GM12872 (cell line): Measurements from ENCODE around the gene PRELID3B.

Source experiments
- CTCF ChIP-seq: IDR thresholded peaks from 3 replicates; pipeline ENCODE4 v1.5.1; 2011; ENCODE audit warnings: low read depth, mild to moderate bottlenecking, low read length, moderate library complexity; ENCODE audit not compliant: insufficient read depth

The PRELID3B gene

GRCh38 chr20:59001068-59001448 is 41.5 kb downstream of the PRELID3B start:
- no peak for TF ChIP-seq CTCF

GRCh38 chr20:59000326-59000725 is 42.3 kb downstream of the PRELID3B start:
- no peak for TF ChIP-seq CTCF

DNA sequence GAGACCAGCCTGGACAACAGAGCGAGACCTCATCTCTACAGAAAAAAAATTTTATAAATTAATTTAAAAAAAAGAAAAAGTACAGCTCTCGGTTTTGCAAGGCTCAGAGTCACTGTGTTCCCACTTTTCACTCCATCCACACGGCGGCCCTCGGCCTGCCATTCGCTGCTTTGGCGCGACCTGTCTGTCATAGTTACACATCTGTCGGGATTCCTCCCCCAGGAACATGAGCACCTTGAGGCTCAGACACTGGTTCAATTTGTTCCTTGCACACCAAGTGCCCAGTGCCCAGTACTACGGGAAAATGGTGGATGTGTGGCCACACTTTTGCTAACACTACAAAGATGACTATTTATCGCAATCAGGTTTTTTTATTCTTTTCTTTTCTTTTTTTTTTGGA is 43.9 kb downstream of the PRELID3B start:
- TF ChIP-seq CTCF, result no peak

DNA sequence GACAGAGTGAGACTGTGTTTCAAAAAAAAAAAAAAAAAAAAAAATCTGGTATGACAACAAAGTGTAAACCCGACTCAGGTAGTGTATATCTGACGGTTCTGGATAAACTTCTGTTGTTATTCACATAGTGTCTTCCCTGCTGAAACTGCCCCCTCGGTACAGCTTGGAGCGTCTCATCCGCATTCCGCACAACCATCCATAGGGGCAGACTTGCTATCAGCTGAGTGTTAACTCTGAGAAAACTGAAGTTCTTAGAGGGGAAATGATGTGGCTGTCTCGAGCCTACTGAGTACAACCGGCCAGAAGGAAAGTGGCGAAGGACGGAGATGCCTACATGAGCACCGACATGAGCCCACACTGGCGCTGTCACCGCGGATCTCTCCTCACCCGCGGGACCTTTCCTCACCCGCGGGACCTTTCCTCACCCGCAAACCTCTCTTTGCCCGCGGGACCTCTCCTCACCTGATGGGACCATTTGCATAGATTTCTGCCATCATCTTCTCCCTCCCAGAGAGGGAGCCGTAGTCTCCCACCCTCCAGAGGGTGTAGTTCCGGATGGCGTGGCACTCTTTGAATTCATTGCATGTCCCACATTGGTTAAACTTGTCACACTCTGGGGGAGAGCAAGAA is 45.3 kb downstream of the PRELID3B start:
- no peak for TF ChIP-seq CTCF

DNA sequence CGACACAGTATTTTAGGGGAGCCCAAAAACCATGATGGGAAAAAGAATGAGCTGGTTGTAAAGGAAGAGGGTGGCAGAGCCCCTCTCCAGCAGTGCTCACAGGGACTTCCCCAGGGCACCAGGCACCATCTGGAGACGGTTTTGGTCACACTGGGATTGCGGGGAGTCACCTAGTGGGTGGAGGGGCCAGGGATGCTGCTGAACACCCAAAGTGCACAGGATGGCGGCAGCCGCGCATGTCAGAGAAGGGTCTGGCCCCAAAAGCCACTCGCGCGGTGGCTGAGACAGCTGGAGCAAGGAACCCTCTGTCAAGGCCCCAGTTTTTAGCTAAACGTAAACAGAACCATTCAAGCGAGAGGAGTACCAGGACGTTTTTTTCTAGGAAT is 46.4 kb downstream of the PRELID3B start:
- no peak for TF ChIP-seq CTCF

GRCh38 chr20:58995461-58996225 is 46.9 kb downstream of the PRELID3B start:
- TF ChIP-seq CTCF, result no peak

DNA sequence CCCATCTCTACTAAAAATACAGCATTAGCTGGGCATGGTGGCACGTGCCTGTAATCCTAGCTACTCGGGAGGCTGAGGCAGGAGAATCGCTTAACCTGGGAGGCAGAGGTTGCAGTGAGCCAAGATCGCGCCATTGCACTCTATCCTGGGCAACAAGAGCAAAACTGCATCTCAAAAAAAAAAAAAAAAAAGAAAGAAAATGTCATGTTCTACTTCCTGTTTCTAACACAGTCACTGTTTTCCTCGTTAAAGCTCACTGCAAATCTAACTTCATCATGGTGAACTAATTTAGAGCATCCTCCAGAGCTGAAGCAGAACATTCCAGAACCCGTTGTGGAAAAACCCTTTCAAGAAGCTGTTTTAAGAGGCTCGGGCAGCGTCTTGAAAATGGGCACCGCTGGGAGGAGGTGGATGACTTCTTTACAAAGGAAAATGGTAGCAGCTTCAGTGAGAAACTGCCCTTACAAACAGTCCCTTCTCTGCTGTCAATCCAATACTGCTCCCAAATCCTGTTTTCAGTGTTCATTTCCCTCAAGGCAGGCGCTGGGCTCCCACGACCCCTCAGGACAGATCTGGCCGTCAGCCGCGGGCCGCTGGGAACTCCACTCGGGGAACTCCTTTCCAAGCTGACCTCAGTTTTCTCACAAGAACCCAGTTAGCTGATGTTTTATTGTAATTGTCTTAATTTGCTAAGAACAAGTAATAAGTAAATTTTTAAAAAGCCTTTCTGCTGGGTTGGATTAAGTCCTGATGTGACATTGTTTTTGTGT is 48.0 kb downstream of the PRELID3B start:
- no peak for TF ChIP-seq CTCF
